ENCODE results near the gene IGSF23.
A peak's percentile ranks its signal among the peaks of the same experiment; 100 is the strongest.

GRCh38 chr19:44657211-44657921 is 44.0 kb downstream of the IGSF23 start:
- TF ChIP-seq, protein P1, sequence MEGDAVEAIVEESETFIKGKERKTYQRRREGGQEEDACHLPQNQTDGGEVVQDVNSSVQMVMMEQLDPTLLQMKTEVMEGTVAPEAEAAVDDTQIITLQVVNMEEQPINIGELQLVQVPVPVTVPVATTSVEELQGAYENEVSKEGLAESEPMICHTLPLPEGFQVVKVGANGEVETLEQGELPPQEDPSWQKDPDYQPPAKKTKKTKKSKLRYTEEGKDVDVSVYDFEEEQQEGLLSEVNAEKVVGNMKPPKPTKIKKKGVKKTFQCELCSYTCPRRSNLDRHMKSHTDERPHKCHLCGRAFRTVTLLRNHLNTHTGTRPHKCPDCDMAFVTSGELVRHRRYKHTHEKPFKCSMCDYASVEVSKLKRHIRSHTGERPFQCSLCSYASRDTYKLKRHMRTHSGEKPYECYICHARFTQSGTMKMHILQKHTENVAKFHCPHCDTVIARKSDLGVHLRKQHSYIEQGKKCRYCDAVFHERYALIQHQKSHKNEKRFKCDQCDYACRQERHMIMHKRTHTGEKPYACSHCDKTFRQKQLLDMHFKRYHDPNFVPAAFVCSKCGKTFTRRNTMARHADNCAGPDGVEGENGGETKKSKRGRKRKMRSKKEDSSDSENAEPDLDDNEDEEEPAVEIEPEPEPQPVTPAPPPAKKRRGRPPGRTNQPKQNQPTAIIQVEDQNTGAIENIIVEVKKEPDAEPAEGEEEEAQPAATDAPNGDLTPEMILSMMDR (IDR thresholded peaks at IDR 0.05; ENCODE audit: low read depth, low read length, poor library complexity, severe bottlenecking) = peak; percentile 96
- TF ChIP-seq EZH2phosphoT487 (IDR thresholded peaks at IDR 0.05; ENCODE audit: borderline replicate concordance, low read length) = no peak

Measured in DOHH2 (cell line).